NK-92 treated with Interleukin-12 subunit alpha and Interleukin-12 subunit beta, amount 100 ng/mL, for 24 hours (cell line): Measurements from ENCODE around the gene IGSF9B.

Experiments used
- DNase-seq: peaks from one replicate; lab custom pipeline; 2025; lab: John Stamatoyannopoulos, UW

IGSF9B gene

DNA sequence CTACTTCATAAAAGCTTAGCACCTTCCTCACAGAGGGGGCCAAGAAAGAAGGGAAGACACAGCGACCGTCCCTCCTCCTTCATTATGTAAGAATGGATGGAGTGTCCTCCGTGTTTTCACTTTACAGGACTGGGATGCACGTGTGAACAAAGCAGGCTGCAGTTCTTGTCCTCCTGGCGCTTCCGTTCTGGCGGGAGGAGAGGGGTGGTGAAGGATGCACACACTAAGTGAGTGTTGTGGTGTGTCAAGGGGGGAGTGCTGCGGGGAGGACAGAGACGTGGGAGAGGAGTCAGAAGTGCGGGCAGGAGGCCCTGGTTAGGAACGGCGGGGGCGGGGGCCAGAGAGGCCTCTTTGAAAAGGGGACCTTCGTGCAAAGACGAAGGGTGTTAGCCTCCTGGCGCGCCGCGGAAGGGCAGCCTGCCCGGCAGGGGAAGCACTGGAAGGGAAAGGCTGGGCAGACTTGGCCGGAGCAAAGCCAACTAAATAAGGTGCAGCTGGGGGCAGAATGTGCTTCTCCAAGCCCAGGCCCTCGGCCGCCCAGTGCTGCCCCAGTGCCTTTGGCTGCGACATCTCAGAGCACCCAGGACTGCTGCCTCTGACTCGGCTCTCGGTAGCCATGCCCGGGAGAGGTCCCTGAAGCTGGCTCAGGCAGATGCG, 27.0 kb upstream of the IGSF9B start:
- no peak for DNase-seq

DNA sequence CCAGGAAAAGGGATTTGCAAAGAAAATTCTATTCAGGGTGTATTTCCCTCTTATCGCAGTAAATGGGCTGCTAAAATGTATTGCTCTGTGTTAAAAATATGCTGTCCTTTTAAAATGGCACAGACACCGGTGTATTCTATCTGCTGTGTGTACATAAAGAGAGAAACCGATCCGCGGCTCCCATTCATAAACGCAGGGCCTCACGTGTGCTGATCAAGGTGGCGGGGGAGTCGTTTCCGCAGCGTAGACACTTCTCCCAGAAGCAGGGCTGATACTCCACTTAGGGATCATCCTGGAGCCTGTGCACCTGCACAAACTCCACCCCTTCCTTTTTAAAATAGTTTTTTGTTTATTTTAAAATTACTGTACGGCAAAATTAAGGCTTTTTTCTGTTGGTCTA, 26.1 kb upstream of the IGSF9B start:
- DNase-seq, result no peak

DNA sequence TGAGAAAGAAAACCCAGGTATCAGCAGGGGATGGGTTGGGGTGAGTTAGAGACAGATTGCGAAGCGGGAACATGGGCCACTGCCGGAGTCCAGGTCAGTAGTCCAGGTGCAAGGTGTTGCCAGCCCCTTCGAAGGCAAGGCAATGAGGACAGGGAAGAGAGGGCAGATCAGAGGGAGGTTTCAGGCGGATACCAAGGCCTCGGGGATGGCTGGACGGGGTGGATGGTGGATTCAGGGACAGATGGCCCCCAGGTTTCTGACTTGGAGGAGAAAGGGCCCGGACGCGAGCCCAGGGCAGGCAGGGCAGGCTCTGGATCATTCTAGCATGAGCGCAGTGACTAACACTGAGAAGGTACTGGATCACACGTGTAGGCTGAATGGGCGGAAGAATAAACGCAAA, 25.4 kb upstream of the IGSF9B start:
- DNase-seq, result no peak

DNA sequence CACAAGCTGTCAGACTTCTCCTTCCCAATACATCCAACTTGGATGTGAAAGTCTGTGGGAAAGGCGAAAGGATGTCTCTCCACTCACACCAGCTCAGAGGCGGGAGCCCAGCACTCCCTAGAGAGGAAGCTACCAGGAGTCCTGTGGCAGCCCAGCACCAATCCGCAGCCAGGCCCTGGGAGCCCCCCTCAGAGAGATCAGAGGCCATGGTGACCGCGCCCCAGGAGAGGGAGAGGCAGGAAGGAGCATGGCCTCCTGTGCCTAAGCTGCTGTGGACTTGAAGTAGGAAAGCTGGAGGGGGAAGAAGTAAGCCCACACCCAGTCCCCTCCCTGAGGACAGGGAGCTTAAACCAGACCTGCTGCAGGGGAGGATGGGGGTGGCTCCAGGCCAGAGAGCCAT, 24.4 kb upstream of the IGSF9B start:
- DNase-seq, result no peak

DNA sequence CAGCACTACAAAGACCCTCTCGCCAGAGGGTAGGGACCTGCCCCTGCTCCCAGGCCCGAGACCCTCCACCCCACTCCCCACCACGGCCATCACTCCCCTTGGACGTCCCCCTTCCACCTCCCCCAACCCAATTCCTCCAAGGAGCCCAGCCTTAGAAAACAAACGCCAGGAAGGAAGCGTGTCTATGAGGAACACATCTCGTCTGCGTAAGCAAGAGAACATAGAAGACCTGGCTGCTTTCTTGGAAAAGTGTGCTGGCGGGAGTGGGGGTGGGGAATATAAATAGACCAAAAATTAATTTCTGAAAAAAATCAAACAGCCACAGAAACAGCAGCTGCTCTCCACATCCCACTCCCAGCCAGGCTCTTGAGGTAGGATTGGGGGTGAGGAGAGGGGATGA, 23.9 kb upstream of the IGSF9B start:
- no peak for DNase-seq

DNA sequence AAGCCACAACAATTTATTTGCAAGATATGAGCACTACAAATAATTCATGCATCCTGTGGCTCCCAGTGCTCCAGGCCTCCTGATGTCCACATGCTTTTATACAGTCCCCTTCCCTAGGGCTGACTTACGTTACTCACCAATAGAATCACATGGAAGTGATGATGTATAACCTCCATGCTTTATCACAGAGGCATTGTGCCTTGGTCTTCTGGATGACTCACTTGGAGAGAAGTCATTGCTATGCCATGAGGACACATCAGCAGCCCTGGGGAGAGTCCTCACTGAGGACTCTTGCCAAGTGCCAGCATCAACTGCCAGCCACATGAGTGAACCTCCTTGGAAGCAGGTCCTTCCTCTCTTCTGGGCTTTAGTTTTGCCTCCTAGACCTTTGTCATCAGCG, 22.0 kb upstream of the IGSF9B start:
- DNase-seq, result no peak

DNA sequence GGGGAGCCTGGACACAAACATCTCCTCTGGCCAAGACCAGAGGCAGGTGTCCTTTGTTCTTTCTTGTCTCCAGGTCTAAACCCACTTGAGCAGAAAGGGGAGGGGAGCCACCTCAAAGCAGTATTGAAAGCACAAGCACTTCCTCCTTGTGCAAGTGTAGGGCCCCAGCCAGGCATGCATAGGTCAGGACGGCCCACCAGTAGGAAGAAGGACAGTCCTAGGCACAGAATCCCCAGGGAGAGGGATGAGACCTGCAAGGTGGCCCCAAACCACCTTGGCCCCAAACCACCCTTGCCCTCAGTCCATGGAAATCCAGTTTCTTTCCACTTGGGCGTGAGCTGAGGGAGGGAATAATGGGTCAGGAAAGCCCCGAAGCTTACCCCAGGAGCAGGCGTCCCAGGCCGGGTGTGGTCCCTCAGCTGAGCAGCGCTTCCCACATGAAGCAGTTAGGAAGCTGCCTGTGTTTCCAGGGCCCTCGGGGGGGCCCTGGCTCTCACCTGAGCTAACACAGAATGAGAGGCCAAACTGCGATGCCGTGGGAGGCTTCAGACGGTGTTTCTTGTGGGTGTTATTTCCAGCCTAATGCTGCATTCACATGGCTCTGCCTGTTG, 20.4 kb upstream of the IGSF9B start:
- no peak for DNase-seq

DNA sequence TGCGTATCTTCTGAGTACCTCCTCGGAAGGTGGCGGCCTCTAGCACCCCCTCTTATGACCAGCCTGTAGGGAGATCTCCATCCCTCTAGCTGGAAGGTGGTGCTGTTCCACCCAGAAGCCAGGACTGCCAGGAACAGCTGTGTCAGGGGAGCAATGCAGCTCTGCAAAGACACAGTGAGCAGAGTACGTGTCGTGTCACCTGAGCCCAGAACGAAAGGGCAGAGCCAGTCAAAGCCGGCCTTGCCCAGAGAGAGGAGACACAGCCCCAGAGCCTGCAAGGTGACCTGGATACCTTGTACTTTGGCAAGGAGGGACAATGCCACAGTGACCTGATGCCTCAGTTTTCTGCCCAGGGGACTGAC, 18.7 kb upstream of the IGSF9B start:
- DNase-seq, result no peak

DNA sequence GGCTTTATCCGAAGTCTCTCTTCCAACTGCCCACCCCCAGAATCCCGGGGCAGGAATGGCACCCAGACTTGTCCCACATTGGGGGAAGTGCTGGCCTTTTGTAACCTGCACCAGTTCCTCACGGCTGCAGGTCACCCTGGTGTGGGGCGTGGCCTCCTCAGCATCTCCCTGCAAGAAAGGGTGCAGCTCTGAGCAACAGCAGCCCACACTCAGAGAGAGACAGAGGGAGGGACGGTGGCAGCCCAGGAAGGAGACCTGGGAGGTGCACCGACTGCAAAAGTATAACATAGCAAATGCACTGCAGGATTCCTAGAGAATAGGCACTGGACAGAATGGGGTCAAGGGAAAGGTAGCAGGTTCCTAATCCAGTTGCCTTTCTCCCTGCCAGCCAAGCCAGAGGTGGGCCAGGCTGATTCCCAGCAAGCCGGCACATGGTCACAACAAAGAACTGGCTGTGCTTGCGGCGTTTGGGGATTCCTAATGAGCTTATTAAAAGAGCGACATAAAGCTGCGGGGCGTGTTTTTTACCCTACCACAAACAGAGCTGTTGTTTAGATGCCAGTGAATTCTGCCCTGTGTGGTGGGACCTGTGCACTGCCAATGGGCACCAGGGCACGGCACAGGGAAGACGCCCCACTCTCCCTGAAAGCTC, 18.2 kb upstream of the IGSF9B start:
- DNase-seq, result no peak

DNA sequence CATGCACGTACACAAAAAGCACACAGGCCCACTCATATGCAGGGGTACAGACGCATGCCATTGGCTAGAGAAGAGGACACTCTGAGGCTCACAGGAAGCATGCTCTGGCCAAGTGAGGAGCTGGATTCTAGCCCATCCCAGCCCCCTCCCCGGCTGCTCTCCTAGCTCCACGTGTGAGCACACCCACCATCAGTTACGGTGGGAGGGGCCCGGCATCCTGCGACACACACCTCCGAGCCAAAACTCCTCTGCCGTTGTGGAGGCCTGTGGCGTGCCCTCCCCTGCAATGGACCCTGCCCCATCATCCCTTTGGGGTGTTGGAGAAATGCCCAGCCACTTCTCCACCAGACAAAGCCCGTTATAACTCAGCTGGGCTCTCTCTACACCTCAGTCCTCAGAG, 15.1 kb upstream of the IGSF9B start:
- no peak for DNase-seq

DNA sequence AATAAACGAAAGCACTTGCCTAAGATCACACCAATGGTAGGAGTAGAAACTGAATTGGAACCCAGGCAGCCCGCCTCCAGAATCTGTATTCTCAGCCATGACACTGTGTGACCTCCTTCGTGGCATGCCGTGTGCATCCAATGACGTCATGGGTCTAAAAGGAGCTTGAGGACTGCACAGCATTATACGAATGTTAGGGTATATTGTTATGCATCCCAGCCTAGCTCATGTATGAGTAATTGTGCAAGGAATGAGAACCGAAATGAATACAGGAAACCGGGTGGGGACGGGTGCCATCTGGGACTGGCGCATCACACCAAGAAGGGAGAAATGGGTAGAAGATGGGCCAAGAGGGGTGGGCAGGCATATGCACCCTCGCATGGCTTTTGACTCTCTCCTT, 12.3 kb upstream of the IGSF9B start:
- DNase-seq, result no peak

DNA sequence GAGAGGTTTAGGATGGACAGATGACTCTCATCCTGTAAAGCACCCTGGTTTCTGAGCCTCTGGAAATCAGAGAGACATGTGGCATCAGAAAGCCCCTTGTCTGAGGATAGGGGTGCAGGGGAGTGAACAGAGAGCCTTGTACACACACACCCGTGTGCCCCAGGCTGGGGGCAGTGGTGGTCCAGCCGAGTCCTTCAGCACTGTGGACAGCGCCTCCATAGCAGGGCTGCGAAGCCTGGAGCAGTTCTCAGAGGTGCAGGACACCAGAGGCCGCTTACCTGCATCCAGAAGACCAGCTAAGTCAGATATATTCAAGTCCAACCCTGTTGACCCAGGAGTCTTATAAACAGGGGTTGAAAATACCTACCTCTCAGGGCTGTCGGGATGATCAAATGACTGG, 11.5 kb upstream of the IGSF9B start:
- no peak for DNase-seq

DNA sequence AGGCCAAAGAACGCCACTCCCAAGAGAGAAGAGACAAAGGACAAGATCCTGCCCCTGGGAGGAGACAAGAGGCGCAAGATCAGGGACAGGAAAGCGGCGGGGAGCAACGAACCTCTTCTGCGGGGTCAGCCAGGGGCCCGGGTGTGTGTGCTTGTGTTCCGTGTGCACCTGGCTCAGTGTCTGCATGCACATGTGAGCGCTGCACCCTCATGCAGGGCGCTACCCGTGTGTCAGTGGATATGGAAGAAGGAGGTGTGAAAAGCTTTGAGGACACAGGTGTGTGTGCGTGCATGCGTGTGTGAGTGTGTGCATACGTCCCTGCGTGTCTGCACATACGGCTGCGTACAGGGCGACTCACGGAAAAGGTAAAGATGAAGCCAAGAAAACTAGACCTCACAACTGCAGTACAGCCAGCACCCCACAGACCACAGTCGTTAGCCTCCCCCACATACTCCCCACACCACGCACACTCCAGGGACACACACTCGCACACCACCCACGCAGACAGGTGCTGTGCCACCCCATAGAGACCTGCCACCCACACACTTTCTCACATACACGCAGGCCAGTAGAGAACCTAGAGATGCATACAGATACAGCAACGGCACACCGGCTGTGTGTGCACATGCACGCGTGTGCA, 11.0 kb upstream of the IGSF9B start:
- DNase-seq, result no peak

DNA sequence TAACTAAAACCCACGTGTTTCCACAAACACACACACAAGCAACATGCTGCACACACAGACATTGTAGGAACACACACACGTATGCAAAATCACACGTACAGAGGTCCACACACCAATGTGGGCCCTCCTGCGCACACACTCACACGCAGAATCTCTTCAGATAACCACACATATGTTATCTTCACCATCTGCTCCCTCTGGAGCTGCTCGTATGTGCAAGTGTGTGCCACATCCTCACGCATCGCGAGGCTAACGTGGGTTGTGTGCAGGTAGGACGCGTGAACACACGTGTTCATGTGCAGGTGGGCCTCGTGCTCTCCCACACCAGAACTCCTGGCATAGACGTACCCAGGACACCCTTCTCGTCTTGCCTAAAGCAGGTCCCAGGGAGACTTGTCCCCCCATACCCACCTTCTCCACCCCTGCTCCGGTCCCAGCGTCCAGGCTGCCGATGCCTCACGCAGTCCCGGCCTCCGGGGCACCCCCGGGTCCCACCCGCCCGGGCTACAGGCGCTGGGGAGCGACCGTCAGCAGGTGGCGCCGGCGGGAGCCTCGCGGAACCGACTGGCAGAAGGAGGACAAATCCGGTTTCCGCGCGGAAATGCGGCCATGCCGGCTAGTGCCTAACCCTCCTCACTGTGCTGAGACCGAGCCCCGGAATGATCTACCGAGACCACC, 10.3 kb upstream of the IGSF9B start:
- DNase-seq, result no peak

DNA sequence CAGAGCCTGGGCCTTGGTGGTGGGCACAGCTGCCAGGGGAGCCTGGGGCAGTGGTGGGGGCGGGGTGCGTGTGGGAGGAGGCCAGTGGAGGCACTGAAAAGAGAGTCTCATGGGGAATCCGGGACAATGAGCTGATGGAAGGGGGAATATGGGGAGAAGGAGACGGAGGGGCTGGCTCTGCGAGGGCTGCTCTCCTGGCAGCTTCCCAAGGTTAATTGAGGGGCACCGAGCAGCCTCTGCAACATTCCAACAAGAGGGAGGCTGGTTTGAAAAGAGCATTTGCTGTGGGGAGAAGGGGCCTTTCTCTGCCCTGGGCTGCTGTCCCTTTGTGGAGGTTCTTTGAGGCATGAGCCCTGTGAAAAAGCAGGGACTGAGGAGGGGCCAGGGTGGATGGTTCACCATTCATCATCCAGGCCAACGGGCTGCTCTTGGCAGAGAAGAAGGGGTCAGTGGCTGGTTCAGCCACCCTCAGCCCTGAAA, 9.4 kb upstream of the IGSF9B start:
- DNase-seq, result no peak

DNA sequence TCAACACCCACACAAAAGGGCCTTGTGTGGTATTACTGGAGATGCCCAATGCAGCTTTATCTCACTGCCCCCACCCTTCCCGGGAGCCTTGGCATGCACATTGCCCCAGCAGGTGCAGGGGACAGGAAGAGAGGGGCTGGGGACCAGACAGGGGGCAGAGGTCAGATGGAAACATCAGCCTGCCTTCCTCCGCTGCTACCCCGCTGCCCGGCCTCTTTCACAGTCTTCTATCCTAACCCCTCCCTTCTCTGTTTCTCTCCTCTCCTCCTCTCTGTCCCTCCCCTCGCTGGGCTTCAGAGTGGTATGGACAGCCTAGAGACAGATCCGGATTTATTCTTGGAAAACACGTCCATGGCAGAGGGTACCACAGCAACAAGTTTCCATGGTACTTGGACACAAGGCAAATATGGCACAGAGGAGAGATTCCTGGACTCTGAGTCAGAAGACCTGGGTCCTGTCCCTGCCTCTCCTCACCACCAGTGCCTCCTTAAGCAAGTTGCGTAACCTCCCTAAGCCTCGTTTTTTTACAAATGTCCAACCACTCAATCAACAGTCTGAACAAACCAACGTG, 8.3 kb upstream of the IGSF9B start:
- DNase-seq, result no peak

DNA sequence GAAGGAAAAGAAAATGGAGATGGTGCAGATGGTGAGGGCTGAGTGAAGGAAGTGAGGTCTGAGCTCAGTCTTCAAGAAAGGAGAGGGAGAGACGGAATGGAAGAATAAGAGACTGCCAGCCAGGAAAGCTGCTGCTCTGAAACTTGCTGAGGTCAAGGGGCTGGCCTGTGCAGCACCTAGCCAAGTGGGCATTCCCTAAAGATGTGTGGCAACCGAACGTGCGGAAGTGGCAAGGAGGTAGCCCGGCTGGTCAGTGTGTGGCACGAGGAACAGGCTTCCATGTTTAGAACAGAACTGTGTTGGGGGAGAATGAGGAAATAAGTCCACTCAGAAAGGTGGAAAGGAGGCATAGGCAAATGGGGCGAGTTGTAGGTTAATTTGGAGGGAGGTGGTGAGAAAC, 7.6 kb upstream of the IGSF9B start:
- no peak for DNase-seq

DNA sequence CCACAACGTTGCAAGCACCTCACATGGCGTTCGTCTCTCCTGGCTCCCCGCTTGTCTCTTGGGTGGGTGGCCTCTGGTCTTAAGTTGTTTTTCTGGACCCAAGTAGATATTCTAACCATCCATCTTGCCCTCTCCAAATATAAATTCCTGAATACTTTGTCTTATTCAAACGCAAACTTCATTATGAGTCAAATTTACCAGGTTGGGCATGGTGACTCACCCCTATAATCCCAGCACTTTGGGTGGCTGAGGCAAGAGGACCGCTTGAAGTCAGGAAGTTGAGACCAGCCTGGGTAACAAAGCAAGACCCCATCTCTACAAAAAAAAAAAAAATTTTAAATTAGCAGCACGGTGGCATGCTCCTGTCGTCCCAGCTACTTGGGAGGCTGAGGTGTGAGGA, 5.1 kb upstream of the IGSF9B start:
- no peak for DNase-seq

DNA sequence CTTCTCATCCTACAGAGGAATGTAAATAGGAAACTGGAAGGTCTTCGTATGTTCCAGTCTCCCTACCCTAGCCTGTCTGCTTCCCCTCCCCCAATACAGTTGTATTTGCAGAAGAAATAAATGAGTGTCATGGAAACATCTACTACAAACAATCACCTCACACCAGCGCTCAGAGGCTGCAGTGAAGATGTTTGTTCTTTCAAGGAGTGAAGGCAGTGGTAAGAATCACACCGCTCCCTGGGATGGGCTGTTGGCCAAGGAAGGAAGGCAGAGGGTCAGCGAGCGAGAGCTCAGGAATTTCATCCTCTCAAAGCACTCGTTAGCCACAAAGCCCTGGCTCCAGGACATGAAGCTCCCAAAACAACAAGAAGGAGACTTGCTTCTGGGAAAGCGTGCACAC, 1.1 kb upstream of the IGSF9B start:
- no peak for DNase-seq

DNA sequence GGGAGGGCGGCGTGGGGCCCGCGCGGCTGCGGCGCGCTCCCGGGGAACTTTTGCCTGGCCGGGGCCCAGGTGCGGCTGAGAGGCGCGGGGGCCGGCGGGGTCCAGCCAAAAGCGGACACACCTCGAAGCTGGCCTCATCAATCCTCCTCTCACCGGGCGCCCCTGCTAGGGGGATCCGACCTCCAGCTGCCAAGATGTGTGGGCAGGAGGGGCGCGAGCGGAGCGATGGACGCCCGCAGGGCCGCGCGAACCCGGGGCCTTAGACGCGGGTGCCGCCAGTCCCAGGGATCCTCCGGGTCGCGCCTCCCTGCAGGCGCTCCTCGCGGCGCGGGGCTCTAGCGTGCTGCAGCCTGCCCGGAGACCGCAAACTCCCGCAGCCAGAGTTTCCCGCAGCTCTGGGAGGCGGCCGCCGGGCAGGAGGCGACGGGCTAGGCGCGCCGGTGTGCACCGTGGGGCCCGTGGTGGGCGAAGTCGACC, 785 bp downstream of the IGSF9B start:
- no peak for DNase-seq

DNA sequence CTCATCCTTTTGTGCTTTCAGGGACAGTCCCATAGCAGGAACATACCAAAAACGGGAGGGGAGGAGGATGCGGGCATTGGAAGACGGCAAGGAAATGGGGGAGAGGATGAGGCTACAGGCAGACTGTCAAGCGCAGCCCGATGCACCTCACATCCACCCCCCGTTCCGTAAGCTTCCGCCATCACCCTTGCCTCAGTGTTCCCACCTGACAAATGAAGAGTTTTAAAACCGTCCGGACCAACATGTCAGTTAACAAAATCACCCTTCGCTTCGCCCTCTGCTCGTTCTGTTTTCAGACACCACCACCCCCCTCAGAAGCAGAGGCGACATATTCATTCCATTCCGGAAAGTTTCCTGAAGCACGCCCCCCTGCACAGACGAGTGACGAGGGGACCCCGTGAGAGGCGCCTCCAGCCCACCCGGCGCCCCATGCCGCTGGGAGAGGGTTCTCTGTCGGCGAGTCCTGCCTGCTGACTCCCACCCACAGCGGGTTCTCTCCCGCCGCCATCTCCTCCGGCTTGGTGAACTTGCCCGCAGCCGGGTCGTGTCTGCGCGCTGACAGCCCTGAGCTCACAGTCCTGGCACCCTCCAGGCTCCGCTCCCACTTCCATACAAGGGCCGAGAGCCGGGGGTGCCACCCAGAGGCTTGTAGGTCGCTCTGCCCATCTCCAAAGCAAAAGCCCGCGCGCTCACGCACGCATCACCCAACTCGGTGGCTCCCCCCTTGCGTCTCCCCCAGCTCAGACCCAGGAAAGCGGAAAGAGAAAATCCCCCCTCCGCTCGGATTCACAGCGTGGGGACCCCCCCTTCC, 1.5 kb downstream of the IGSF9B start:
- DNase-seq, result no peak
